Neuronal stem cell (in vitro differentiated cells): ENCODE measurements around the gene QSER1.

Source experiments
- DNase-seq: peaks from one replicate; pipeline ENCODE4 v3.0.0-alpha.2; 2013; ENCODE audit warnings: low spot score
- H2AFZ ChIP-seq: one replicate; pipeline ENCODE4 v1.6.1; 2013; ENCODE audit warnings: mild to moderate bottlenecking, low read length, inconsistent platforms
- H2AK5ac ChIP-seq: 2 replicates; pipeline ENCODE4 v1.6.1; 2013; ENCODE audit warnings: low read depth, mild to moderate bottlenecking, inconsistent platforms, low read length, moderate library complexity, mixed read lengths
- H2BK120ac ChIP-seq: 2 replicates; pipeline ENCODE4 v1.6.1; 2013; ENCODE audit warnings: low read depth, mild to moderate bottlenecking, inconsistent platforms, low read length, moderate library complexity, mixed read lengths
- H2BK12ac ChIP-seq: one replicate; pipeline ENCODE4 v1.6.1; 2013; ENCODE audit warnings: low read length, inconsistent platforms
- H2BK15ac ChIP-seq: 2 replicates; pipeline ENCODE4 v1.6.1; 2013; ENCODE audit warnings: mild to moderate bottlenecking, low read length, inconsistent platforms, mixed read lengths
- H2BK5ac ChIP-seq: one replicate; pipeline ENCODE4 v1.6.1; 2013; ENCODE audit warnings: inconsistent platforms, mild to moderate bottlenecking, low read length, moderate library complexity
- H3K14ac ChIP-seq: one replicate; pipeline ENCODE4 v1.6.1; 2013; ENCODE audit warnings: low read length, inconsistent platforms
- H3K18ac ChIP-seq: 2 replicates; pipeline ENCODE4 v1.6.1; 2013; ENCODE audit warnings: low read length, inconsistent platforms
- H3K23ac ChIP-seq: 2 replicates; pipeline ENCODE4 v1.6.1; 2013; ENCODE audit warnings: low read depth, mild to moderate bottlenecking, mixed read lengths, low read length, inconsistent platforms; ENCODE audit not compliant: poor library complexity
- H3K27ac ChIP-seq: replicated peaks from 3 replicates; pipeline ENCODE4 v1.5.1; 2013; ENCODE audit warnings: low read length, inconsistent platforms
- H3K27me3 ChIP-seq, 3 experiments: 2 replicates each; pipeline ENCODE4 v1.6.1; 2013; ENCODE audit warnings: low read length in 3 of 3, mild to moderate bottlenecking in 2 of 3, inconsistent platforms in 1 of 3, low read depth in 1 of 3, mixed read lengths in 1 of 3, moderate library complexity in 1 of 3; ENCODE audit not compliant: control insufficient read depth in 3 of 3, insufficient read depth in 3 of 3
- H3K36me3 ChIP-seq, 2 donors: replicated peaks in 1 of 2; 2 replicates each; pipeline ENCODE4 v1.6.1; 2013; ENCODE audit warnings: low read length in 2 of 2; ENCODE audit not compliant: control insufficient read depth in 2 of 2, insufficient read depth in 2 of 2
- H3K4ac ChIP-seq: 2 replicates; pipeline ENCODE4 v1.6.1; 2013; ENCODE audit warnings: inconsistent platforms, mild to moderate bottlenecking, low read length, moderate library complexity
- H3K4me1 ChIP-seq, 2 donors: 1 replicate in 1 of 2; 2 replicates in 1 of 2; pipeline ENCODE4 v1.6.1; 2013; ENCODE audit warnings: low read length in 2 of 2, low read depth in 1 of 2; ENCODE audit not compliant: control insufficient read depth in 2 of 2, insufficient read depth in 1 of 2
- H3K4me2 ChIP-seq: one replicate; pipeline ENCODE4 v1.6.1; 2013; ENCODE audit warnings: mild to moderate bottlenecking, low read length, inconsistent platforms; ENCODE audit not compliant: insufficient read depth, poor library complexity, severe bottlenecking
- H3K4me3 ChIP-seq, 2 donors: 2 replicates each; pipeline ENCODE4 v1.5.1; 2013; ENCODE audit warnings: low read length in 2 of 2, mild to moderate bottlenecking in 2 of 2, inconsistent platforms in 1 of 2, moderate library complexity in 1 of 2
- H3K79me1 ChIP-seq: one replicate; pipeline ENCODE4 v1.6.1; 2013; ENCODE audit warnings: low read depth, mild to moderate bottlenecking, inconsistent platforms, low read length, moderate library complexity
- H3K9ac ChIP-seq: one replicate; pipeline ENCODE4 v1.6.1; 2013; ENCODE audit warnings: mild to moderate bottlenecking, low read depth, low read length, inconsistent platforms; ENCODE audit not compliant: poor library complexity
- H3K9me3 ChIP-seq, 2 donors: replicated peaks in 1 of 2; 2 replicates each; pipeline versions ENCODE3 to v1.6.1; 2013; ENCODE audit warnings: low read length in 2 of 2, mild to moderate bottlenecking in 2 of 2, inconsistent platforms in 1 of 2, low read depth in 1 of 2, mixed read lengths in 1 of 2, moderate library complexity in 1 of 2; ENCODE audit not compliant: control insufficient read depth in 2 of 2, insufficient read depth in 1 of 2
- H4K8ac ChIP-seq: one replicate; pipeline ENCODE4 v1.6.1; 2013; ENCODE audit warnings: low read depth, mild to moderate bottlenecking, inconsistent platforms, low read length, moderate library complexity
- H4K91ac ChIP-seq: one replicate; pipeline ENCODE4 v1.6.1; 2013; ENCODE audit warnings: low read length, low read depth, mild to moderate bottlenecking, inconsistent platforms; ENCODE audit not compliant: poor library complexity
- WGBS, 2 donors: extraction: QIAGEN DNeasy Blood & Tissue Kit; methylation state at CpG; one replicate each; pipeline ENCODE4 v1.1.7; 2013; ENCODE audit warnings: missing lambda C conversion rate in 2 of 2, mixed read lengths in 1 of 2; ENCODE audit not compliant: insufficient read length in 2 of 2, insufficient replicate concordance in 1 of 2; ENCODE audit errors: extremely low coverage in 2 of 2; 5-methylcytosine and 5-hydroxymethylcytosine counted together

Gene QSER1

DNA sequence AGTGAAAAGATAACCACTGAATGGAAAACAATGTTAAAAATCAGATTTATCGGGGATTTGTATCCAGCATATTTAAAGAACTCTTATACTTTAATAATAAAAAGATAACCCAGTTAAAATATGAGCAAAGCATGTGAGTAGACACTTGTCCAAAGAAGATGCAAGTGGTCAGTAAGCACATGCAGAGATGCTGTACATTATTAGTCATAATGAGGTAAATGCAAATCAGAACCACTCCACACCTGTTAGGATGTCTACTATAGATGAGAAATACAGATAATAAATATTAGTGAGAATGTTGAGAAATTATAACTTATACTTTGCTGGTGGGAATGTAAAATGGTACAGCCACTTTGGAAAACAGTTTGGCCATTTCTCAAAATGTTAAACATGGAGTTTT is 28.0 kb downstream of the QSER1 start:
- Histone ChIP-seq H3K27ac (no peak overlapping the region), H3K4me3 (no peak overlapping the region), H2BK5ac (no peak overlapping the region), H4K91ac (no peak overlapping the region), H3K4ac (no peak overlapping the region), H2BK15ac (no peak overlapping the region), H3K27me3 (no peaks in the 10 kb centered on the region), H3K36me3 (peaks cover 3 to 40% of the 10 kb centered on the region in 2 donors), H4K8ac (no peak overlapping the region), H3K4me1 (no peaks in the 10 kb centered on the region), H3K23ac (no peak overlapping the region), H3K9me3 (peaks cover 0 to 15% of the 10 kb centered on the region in 2 donors), H3K4me2 (no peak overlapping the region), H2BK12ac (no peak overlapping the region), H2BK120ac (no peak overlapping the region), H2AFZ (no peak overlapping the region), H3K14ac (no peak overlapping the region), H3K18ac (no peak overlapping the region), H2AK5ac (no peak overlapping the region), H3K9ac (no peak overlapping the region), H3K79me1 (peaks cover 3% of the 10 kb centered on the region)
- no CpG with 5 or more reads among the region's 1 CpG for WGBS, 2 donors
- no peak for DNase-seq

GRCh38 chr11:32921204-32921603 is 28.6 kb downstream of the QSER1 start:
- no CpG with 5 or more reads among the region's 1 CpG for WGBS, 2 donors
- H2AFZ ChIP-seq = no peak overlapping the region
- no peak for DNase-seq

DNA sequence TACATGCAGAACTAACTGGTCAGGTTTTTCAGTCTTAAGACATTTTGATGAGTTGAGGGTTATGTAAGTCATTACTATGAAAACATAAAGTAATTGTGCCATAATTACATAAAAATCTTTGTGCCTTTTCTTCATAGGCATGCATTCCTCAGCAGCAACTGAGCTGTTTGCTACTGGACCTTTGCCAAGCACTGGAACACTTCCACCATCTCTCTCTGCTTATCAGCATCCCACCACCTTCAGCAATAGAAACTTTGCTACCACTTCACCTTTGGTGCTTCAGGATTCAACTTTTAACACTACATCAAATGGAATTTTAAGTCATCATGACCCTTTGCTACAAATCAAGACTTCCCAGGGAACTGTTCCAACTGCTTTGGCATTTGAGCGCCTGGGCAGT is 39.0 kb downstream of the QSER1 start:
- Histone ChIP-seq H2BK120ac (no peak overlapping the region), H3K79me1 (no peaks in the 10 kb centered on the region), H2BK15ac (no peak overlapping the region), H3K4me3 (no peak overlapping the region), H2AK5ac (no peak overlapping the region), H3K27ac (no peak overlapping the region), H2AFZ (no peak overlapping the region), H3K4ac (no peak overlapping the region), H3K36me3 (peaks cover 32 to 92% of the 10 kb centered on the region in 2 donors), H2BK12ac (no peak overlapping the region), H2BK5ac (no peak overlapping the region), H4K8ac (no peak overlapping the region), H3K9ac (no peak overlapping the region), H3K4me1 (no peaks in the 10 kb centered on the region), H3K9me3 (peaks cover 0 to 13% of the 10 kb centered on the region in 2 donors), H4K91ac (no peak overlapping the region), H3K18ac (no peak overlapping the region), H3K23ac (no peak overlapping the region), H3K27me3 (no peaks in the 10 kb centered on the region), H3K14ac (no peak overlapping the region), H3K4me2 (no peak overlapping the region)
- DNase-seq = no peak
- WGBS, 2 donors = no CpG with 5 or more reads among the region's 1 CpG

More at GRCh38 chr11:32921204-32921603, 28.6 kb downstream of the QSER1 start:
- no peak overlapping the region for H3K23ac ChIP-seq
- no peaks in the 10 kb centered on the region for H3K4me1 ChIP-seq
- H3K4ac ChIP-seq = no peak overlapping the region
- H4K8ac ChIP-seq = no peak overlapping the region
- H3K14ac ChIP-seq = no peak overlapping the region
- H3K4me3 ChIP-seq = no peak overlapping the region
- no peak overlapping the region for H3K18ac ChIP-seq
- no peak overlapping the region for H2AK5ac ChIP-seq
- H3K79me1 ChIP-seq = peaks cover 6% of the 10 kb centered on the region
- no peak overlapping the region for H4K91ac ChIP-seq
- no peak overlapping the region for H2BK15ac ChIP-seq
- H3K27ac ChIP-seq = no peak overlapping the region
- no peak overlapping the region for H2BK120ac ChIP-seq
- no peak overlapping the region for H2BK12ac ChIP-seq
- no peaks in the 10 kb centered on the region for H3K27me3 ChIP-seq
- H3K4me2 ChIP-seq = no peak overlapping the region
- H2BK5ac ChIP-seq = no peak overlapping the region
- H3K36me3 ChIP-seq = peaks cover 4 to 39% of the 10 kb centered on the region in 2 donors
- H3K9me3 ChIP-seq = peaks cover 0 to 15% of the 10 kb centered on the region in 2 donors
- H3K9ac ChIP-seq = no peak overlapping the region

- H4K8ac ChIP-seq = no peak overlapping the region
- no peak overlapping the region for H3K9ac ChIP-seq
- no peak overlapping the region for H2BK15ac ChIP-seq
- H3K23ac ChIP-seq = no peak overlapping the region
- H3K27me3 ChIP-seq = no peaks in the 10 kb centered on the region
- H3K4me1 ChIP-seq = no peaks in the 10 kb centered on the region
- H3K9me3 ChIP-seq = peaks cover 0 to 13% of the 10 kb centered on the region in 2 donors
- no peak overlapping the region for H3K18ac ChIP-seq
- H3K79me1 ChIP-seq = no peaks in the 10 kb centered on the region
- no peak overlapping the region for H2AK5ac ChIP-seq
- no peak overlapping the region for H2BK5ac ChIP-seq
- H2BK120ac ChIP-seq = no peak overlapping the region
- peaks cover 32 to 92% of the 10 kb centered on the region in 2 donors for H3K36me3 ChIP-seq
- no peak overlapping the region for H2BK12ac ChIP-seq
- no peak overlapping the region for H3K14ac ChIP-seq
- DNase-seq = no peak
- H4K91ac ChIP-seq = no peak overlapping the region
- no peak overlapping the region for H3K27ac ChIP-seq
- no peak overlapping the region for H2AFZ ChIP-seq
- H3K4me2 ChIP-seq = no peak overlapping the region
- no peak overlapping the region for H3K4me3 ChIP-seq
- no peak overlapping the region for H3K4ac ChIP-seq
- WGBS, 2 donors = no CpG with 5 or more reads among the region's 3 CpGs
Measured at GRCh38 chr11:32932196-32932595, 39.6 kb downstream of the QSER1 start.
